GM23338 (cell line): Measurements from ENCODE around the gene XRN2. TPM values are rescaled to one million over a fixed set of nuclear protein-coding genes. Genes with fewer than 3 reads are reported as not detected.
A peak's percentile ranks its signal among the peaks of the same experiment; 100 is the strongest.

Experiments used
- ATAC-seq: fragments of 200-7000 bp; cut with Tn5 transposase; 3 replicates; pipeline ENCODE4 v1.9.1; 2020
- DNase-seq: peaks from one replicate; pipeline ENCODE4 v3.0.0-alpha.2; 2015; ENCODE audit warnings: low spot score
- H2AFZ ChIP-seq: fragments of 200-600 bp; sonication (generic); 2 replicates; pipeline ENCODE4 v1.8.0; 2016; ENCODE audit warnings: antibody characterized with exemption, mild to moderate bottlenecking, moderate library complexity
- H3F3A ChIP-seq: fragments of 200-600 bp; sonication (generic); replicated peaks from 2 replicates; pipeline ENCODE4 v1.8.0; 2017; ENCODE audit warnings: antibody characterized with exemption, mixed run types, low read depth
- H3K27ac ChIP-seq: fragments of 200-600 bp; sonication (generic); 2 replicates; pipeline ENCODE4 v1.6.1; 2016; ENCODE audit warnings: low read depth
- H3K27me3 ChIP-seq: fragments of 200-600 bp; sonication (generic); 2 replicates; pipeline ENCODE4 v1.8.0; 2016; ENCODE audit warnings: mild to moderate bottlenecking, mixed run types, moderate library complexity; ENCODE audit not compliant: insufficient read depth
- H3K36me3 ChIP-seq: fragments of 200-600 bp; sonication (generic); 2 replicates; pipeline ENCODE4 v1.8.0; 2016; ENCODE audit warnings: mild to moderate bottlenecking; ENCODE audit not compliant: insufficient read depth
- H3K4me1 ChIP-seq: fragments of 200-600 bp; sonication (generic); 2 replicates; pipeline ENCODE4 v1.8.0; 2016; ENCODE audit warnings: mild to moderate bottlenecking, moderate library complexity; ENCODE audit not compliant: insufficient read depth
- H3K4me2 ChIP-seq: fragments of 200-600 bp; sonication (generic); 2 replicates; pipeline ENCODE4 v1.7.1; 2017; ENCODE audit warnings: mixed run types
- H3K4me3 ChIP-seq: fragments of 200-600 bp; sonication (generic); 2 replicates; pipeline ENCODE4 v1.6.1; 2016; ENCODE audit warnings: mixed run types
- H3K79me2 ChIP-seq: fragments of 200-600 bp; sonication (generic); replicated peaks from 2 replicates; pipeline ENCODE4 v1.8.0; 2017; ENCODE audit warnings: mild to moderate bottlenecking; ENCODE audit not compliant: insufficient read depth
- H3K9me2 ChIP-seq: fragments of 200-600 bp; sonication (generic); 2 replicates; pipeline ENCODE4 v1.8.0; 2017; ENCODE audit not compliant: insufficient read depth
- H4K20me1 ChIP-seq: fragments of 200-600 bp; sonication (generic); replicated peaks from 2 replicates; pipeline ENCODE4 v1.8.0; 2017; ENCODE audit warnings: mild to moderate bottlenecking; ENCODE audit not compliant: insufficient read depth
- H3K27ac Mint-ChIP-seq: 2 replicates; pipeline ENCODE4 v1.8.0; 2020; ENCODE audit warnings: inconsistent platforms, mild to moderate bottlenecking, moderate library complexity, mixed read lengths
- H3K27me3 Mint-ChIP-seq: 3 replicates; pipeline ENCODE4 v1.8.0; 2022; ENCODE audit warnings: low read depth, mild to moderate bottlenecking, moderate library complexity, mixed read lengths, inconsistent platforms; ENCODE audit not compliant: insufficient read depth, poor library complexity
- H3K36me3 Mint-ChIP-seq: 3 replicates; pipeline ENCODE4 v1.8.0; 2021; ENCODE audit warnings: low read depth, mild to moderate bottlenecking, inconsistent platforms, moderate library complexity, mixed read lengths
- H3K4me1 Mint-ChIP-seq: 3 replicates; pipeline ENCODE4 v1.8.0; 2020; ENCODE audit warnings: mild to moderate bottlenecking, inconsistent platforms, mixed read lengths
- H3K4me3 Mint-ChIP-seq: 3 replicates; pipeline ENCODE4 v1.8.0; 2021; ENCODE audit warnings: moderate library complexity, mild to moderate bottlenecking, inconsistent platforms, mixed read lengths
- H3K9me3 Mint-ChIP-seq: 3 replicates; pipeline ENCODE4 v1.8.0; 2020; ENCODE audit warnings: moderate library complexity, mild to moderate bottlenecking, inconsistent platforms, mixed read lengths
- EZH2 ChIP-seq: fragments of 200-600 bp; sonication (generic); IDR thresholded peaks from one replicate; pipeline ENCODE4 v1.8.0; 2017; ENCODE audit warnings: antibody characterized with exemption, mild to moderate bottlenecking, low read depth; ENCODE audit not compliant: unreplicated experiment
- EZH2phosphoT487 ChIP-seq: fragments of 200-600 bp; sonication (generic); IDR thresholded peaks from one replicate; pipeline ENCODE4 v1.8.1; 2018; ENCODE audit warnings: antibody characterized with exemption; ENCODE audit not compliant: unreplicated experiment
- JUNB ChIP-seq: IDR thresholded peaks from one replicate; pipeline ENCODE4 v1.6.1; 2016; ENCODE audit warnings: antibody characterized with exemption; ENCODE audit not compliant: unreplicated experiment
- NANOG ChIP-seq: IDR thresholded peaks from 2 replicates; pipeline ENCODE4 v1.6.1; 2016; ENCODE audit warnings: antibody characterized with exemption, borderline replicate concordance
- POLR2AphosphoS5 ChIP-seq: IDR thresholded peaks from 2 replicates; pipeline ENCODE4 v1.6.1; 2016; ENCODE audit warnings: antibody characterized with exemption, low read depth
- STAT1 ChIP-seq: IDR thresholded peaks from one replicate; pipeline ENCODE4 v1.6.1; 2016; ENCODE audit warnings: antibody characterized with exemption; ENCODE audit not compliant: unreplicated experiment
- ZNF114 ChIP-seq: fragments of 250-450 bp; sonication (Bioruptor Pico); IDR thresholded peaks from 2 replicates; pipeline ENCODE4 v1.5.0; 2020; ENCODE audit warnings: mild to moderate bottlenecking, moderate library complexity
- polyA plus RNA-seq: library from polyadenylated mRNA; unstranded; fragments of >200 nt; fragmentation: Nextera tagmentation; extraction: Ambion mirVana; gene quantifications from 2 replicates; pipeline ENCODE4 v1.2.1, GENCODE V29; 2016
- total RNA-seq: library from RNA; depleted of rRNA; stranded (reverse); fragments of >200 nt; shearing (Covaris generic); gene quantifications from 2 replicates; pipeline ENCODE4 v1.2.3, GENCODE V29; 2014
- TF ChIP-seq, protein P1 (sequence below): IDR thresholded peaks from one replicate; pipeline ENCODE4 v1.6.1; 2018; ENCODE audit warnings: antibody characterized with exemption; ENCODE audit not compliant: unreplicated experiment
- TF ChIP-seq, protein P2 (sequence below): IDR thresholded peaks from 2 replicates; pipeline ENCODE4 v1.6.1; 2016; ENCODE audit warnings: antibody characterized with exemption
- TF ChIP-seq, protein P3 (sequence below), 2 experiments: fragments of 200-600 bp in 1 of 2; sonication (generic) in 1 of 2; conservative IDR thresholded peaks; 2 replicates each; pipeline versions ENCODE4 v1.5.1 to v1.6.1; 2016 to 2017; ENCODE audit warnings: antibody characterized with exemption in 2 of 2, low read depth in 2 of 2, mild to moderate bottlenecking in 2 of 2, moderate library complexity in 1 of 2

Gene XRN2
- total and polyA plus RNA-seq, 2 experiments from 2014 or later: 113 to 150 TPM

DNA sequence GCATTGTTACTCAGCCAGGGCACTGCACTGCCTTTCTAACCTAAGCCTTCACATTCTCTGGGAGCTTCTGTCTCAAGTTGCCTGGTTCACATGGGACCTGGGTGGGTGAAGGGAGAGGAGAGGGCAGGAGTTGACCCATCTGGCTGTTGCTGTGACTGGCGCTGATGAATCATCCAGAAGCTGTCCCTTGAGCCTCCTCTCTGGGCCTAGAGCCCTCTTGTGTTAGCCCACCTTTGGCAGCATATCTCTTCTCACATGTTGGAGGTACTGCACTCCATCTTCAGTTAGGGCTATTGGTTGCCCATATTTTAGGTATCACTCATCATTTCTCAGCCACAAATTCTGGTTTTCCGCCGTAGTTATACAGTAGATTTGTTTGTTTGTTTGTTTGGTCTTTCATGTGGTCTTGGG, 19.8 kb downstream of the XRN2 start (continued):
- TF ChIP-seq, protein P1, sequence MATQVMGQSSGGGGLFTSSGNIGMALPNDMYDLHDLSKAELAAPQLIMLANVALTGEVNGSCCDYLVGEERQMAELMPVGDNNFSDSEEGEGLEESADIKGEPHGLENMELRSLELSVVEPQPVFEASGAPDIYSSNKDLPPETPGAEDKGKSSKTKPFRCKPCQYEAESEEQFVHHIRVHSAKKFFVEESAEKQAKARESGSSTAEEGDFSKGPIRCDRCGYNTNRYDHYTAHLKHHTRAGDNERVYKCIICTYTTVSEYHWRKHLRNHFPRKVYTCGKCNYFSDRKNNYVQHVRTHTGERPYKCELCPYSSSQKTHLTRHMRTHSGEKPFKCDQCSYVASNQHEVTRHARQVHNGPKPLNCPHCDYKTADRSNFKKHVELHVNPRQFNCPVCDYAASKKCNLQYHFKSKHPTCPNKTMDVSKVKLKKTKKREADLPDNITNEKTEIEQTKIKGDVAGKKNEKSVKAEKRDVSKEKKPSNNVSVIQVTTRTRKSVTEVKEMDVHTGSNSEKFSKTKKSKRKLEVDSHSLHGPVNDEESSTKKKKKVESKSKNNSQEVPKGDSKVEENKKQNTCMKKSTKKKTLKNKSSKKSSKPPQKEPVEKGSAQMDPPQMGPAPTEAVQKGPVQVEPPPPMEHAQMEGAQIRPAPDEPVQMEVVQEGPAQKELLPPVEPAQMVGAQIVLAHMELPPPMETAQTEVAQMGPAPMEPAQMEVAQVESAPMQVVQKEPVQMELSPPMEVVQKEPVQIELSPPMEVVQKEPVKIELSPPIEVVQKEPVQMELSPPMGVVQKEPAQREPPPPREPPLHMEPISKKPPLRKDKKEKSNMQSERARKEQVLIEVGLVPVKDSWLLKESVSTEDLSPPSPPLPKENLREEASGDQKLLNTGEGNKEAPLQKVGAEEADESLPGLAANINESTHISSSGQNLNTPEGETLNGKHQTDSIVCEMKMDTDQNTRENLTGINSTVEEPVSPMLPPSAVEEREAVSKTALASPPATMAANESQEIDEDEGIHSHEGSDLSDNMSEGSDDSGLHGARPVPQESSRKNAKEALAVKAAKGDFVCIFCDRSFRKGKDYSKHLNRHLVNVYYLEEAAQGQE: no peak
- TF ChIP-seq, protein P2, sequence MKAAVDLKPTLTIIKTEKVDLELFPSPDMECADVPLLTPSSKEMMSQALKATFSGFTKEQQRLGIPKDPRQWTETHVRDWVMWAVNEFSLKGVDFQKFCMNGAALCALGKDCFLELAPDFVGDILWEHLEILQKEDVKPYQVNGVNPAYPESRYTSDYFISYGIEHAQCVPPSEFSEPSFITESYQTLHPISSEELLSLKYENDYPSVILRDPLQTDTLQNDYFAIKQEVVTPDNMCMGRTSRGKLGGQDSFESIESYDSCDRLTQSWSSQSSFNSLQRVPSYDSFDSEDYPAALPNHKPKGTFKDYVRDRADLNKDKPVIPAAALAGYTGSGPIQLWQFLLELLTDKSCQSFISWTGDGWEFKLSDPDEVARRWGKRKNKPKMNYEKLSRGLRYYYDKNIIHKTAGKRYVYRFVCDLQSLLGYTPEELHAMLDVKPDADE: no peak
- TF ChIP-seq NANOG: no peak
- TF ChIP-seq, protein P3, sequence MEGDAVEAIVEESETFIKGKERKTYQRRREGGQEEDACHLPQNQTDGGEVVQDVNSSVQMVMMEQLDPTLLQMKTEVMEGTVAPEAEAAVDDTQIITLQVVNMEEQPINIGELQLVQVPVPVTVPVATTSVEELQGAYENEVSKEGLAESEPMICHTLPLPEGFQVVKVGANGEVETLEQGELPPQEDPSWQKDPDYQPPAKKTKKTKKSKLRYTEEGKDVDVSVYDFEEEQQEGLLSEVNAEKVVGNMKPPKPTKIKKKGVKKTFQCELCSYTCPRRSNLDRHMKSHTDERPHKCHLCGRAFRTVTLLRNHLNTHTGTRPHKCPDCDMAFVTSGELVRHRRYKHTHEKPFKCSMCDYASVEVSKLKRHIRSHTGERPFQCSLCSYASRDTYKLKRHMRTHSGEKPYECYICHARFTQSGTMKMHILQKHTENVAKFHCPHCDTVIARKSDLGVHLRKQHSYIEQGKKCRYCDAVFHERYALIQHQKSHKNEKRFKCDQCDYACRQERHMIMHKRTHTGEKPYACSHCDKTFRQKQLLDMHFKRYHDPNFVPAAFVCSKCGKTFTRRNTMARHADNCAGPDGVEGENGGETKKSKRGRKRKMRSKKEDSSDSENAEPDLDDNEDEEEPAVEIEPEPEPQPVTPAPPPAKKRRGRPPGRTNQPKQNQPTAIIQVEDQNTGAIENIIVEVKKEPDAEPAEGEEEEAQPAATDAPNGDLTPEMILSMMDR (conservative IDR thresholded peaks at IDR 0.05; ENCODE audit: low read depth in 2 of 2): no peak

DNA sequence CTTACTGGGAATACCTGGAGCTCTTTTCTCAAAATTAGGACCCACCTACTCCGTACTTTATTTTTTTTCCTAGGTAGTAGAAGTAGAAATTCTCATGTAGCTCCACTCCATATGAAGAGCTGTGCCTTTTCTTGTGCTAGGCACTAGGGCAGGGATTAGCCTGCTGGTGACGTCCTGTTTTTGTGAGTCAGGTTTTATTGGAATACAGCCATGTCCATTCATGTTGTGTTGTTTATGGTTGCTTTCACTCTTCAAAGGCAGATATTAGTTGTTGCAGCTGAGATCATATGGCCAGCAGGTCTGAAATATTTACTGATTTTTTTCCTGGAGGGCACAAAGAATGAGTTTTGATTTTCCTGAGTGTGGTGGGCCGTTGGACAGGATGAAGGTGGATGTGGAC, 20.5 kb downstream of the XRN2 start:
- H3K9me3 Mint-ChIP-seq: no peaks in the 10 kb centered on the region; the same call in 2 of the 3 replicates
- Histone ChIP-seq H3K36me3 (no peaks in the 10 kb centered on the region; the same call in 1 of the 2 replicates), H3K27me3 (no peaks in the 10 kb centered on the region), H3K4me1 (peaks cover 45% of the 10 kb centered on the region), H3K79me2 (peaks cover 100% of the 10 kb centered on the region), H3K27ac (peak overlapping the region; percentile 59; the same call in 1 of the 2 replicates), H3F3A (no peaks in the 10 kb centered on the region), H3K4me2 (peak overlapping the region; percentile 56), H2AFZ (no peak overlapping the region), H3K9me2 (no peaks in the 10 kb centered on the region), H3K4me3 (no peak overlapping the region; the same call in 1 of the 2 replicates), H4K20me1 (peaks cover 85% of the 10 kb centered on the region)
- peaks cover 16% of the 10 kb centered on the region; the same call in 2 of the 3 replicates for H3K36me3 Mint-ChIP-seq
- H3K27ac Mint-ChIP-seq: peak overlapping the region; percentile 18; the same call in 1 of the 2 replicates
- DNase-seq: no peak
- H3K4me1 Mint-ChIP-seq: peaks cover 45% of the 10 kb centered on the region
- H3K27me3 Mint-ChIP-seq: peaks cover 7% of the 10 kb centered on the region
- ATAC-seq: no peak
- H3K4me3 Mint-ChIP-seq: no peak overlapping the region
- TF ChIP-seq, protein P2: no peak
- TF ChIP-seq EZH2 (no peak), ZNF114 (CRISPR knock-in tag) (no peak), POLR2AphosphoS5 (no peak), STAT1 (no peak), NANOG (no peak), EZH2phosphoT487 (no peak), JUNB (no peak)
- TF ChIP-seq, protein P1: no peak
